Measurements from ENCODE around the gene CARMIL3. TPM values are rescaled to one million over a fixed set of nuclear protein-coding genes. Genes with fewer than 3 reads are reported as not detected.
"Not testable (repeated sequence)": the region's sequence is repeated elsewhere in the genome, so short reads cannot be mapped to it uniquely, and the experiment has no call there.

The CARMIL3 gene
- total and polyA plus RNA-seq, 2 of the 8 experiments (the other 6 are each of a cell fraction or from before 2014, with no cell fraction given): 6.0 to 9.0 TPM

GRCh38 chr14:24032727-24033418, 18.9 kb upstream of the CARMIL3 start (continued):
- TF ChIP-seq HDAC2 (IDR thresholded peaks at IDR 0.05; ENCODE audit: borderline replicate concordance in 1 of 2, low read depth in 2 of 2, low read length in 2 of 2) (no peak), SRF (IDR thresholded peaks at IDR 0.05; ENCODE audit: low read depth, low read length) (no peak), RXRA (IDR thresholded peaks at IDR 0.05; ENCODE audit: insufficient read depth, low read depth, low read length) (no peak), BRCA1 (IDR thresholded peaks at IDR 0.05; ENCODE audit: low read depth, low read length) (no peak), SUZ12 (IDR thresholded peaks at IDR 0.05; ENCODE audit: low read length) (no peak), EGR1 (IDR thresholded peaks at IDR 0.05; ENCODE audit: borderline replicate concordance, low read depth, low read length) (no peak), POLR2A (IDR thresholded peaks at IDR 0.05; ENCODE audit: control extremely low read depth in 1 of 2, low read depth in 2 of 2, low read length in 2 of 2) (no peak)

GRCh38 chr14:24035769-24036168, 16.0 kb upstream of the CARMIL3 start:
- not testable (repeated sequence) for H3K79me2 ChIP-seq (ENCODE audit: control insufficient read depth in 1 of 2, insufficient read depth in 2 of 2, low read length in 2 of 2); H3K4me1 ChIP-seq (replicated peaks in 1 of 4; ENCODE audit: control insufficient read depth in 3 of 4, insufficient read depth in 4 of 4, low read length in 3 of 4); H3K27ac ChIP-seq (ENCODE audit: low read depth, low read length); H3K36me3 ChIP-seq (ENCODE audit: control insufficient read depth in 2 of 4, insufficient read depth in 4 of 4, low read length in 3 of 4); H4K8ac ChIP-seq (ENCODE audit: extremely low read depth, insufficient read depth, low read length); H3K23ac ChIP-seq (ENCODE audit: insufficient read length); H3K56ac ChIP-seq (replicated peaks; ENCODE audit: insufficient read length, low read depth, low read length); H3K9ac ChIP-seq (replicated peaks in 1 of 4; ENCODE audit: extremely low read depth in 1 of 4, low read depth in 3 of 4, low read length in 3 of 4); H3K23me2 ChIP-seq (ENCODE audit: low read depth, low read length); H3K27me3 ChIP-seq (replicated peaks in 1 of 4; ENCODE audit: control insufficient read depth in 3 of 4, extremely low read depth in 1 of 4, insufficient read depth in 3 of 4, low read length in 3 of 4); H3K14ac ChIP-seq (ENCODE audit: insufficient read length); H3K4ac ChIP-seq (replicated peaks; ENCODE audit: insufficient read length, low read depth, low read length); H3K79me1 ChIP-seq (ENCODE audit: low read depth, low read length); H2AFZ ChIP-seq (ENCODE audit: low read length); H2BK5ac ChIP-seq (ENCODE audit: low read depth, low read length); FAIRE-seq; DNase-seq (ENCODE audit: low read depth in 1 of 2, low spot score in 2 of 2); H4K5ac ChIP-seq (ENCODE audit: insufficient read length, low read depth, low read length); H2BK120ac ChIP-seq (replicated peaks; ENCODE audit: low read depth, low read length); H4K91ac ChIP-seq (replicated peaks; ENCODE audit: insufficient read length, low read length); H3K18ac ChIP-seq (ENCODE audit: extremely low read depth, low read length); H2BK20ac ChIP-seq (ENCODE audit: low read length); H2AK5ac ChIP-seq (ENCODE audit: low read depth, low read length); H2BK15ac ChIP-seq (ENCODE audit: low read length); H3K9me3 ChIP-seq (ENCODE audit: insufficient read depth in 2 of 2, low read depth in 1 of 2, low read length in 1 of 2); H4K20me1 ChIP-seq (replicated peaks in 1 of 2; ENCODE audit: control insufficient read depth in 1 of 2, insufficient read depth in 2 of 2, low read length in 2 of 2)
- peak overlapping the region in 3 of 4 experiments; percentile 45 to 72 (median 69); a peak in 6 of 8 replicates for H3K4me3 ChIP-seq (ENCODE audit: extremely low read depth in 1 of 4, insufficient read depth in 2 of 4, low read depth in 3 of 4, low read length in 4 of 4)
- POLR2A ChIA-PET (ENCODE audit: partially characterized antibody): interaction anchor here (1.6 to 2.7 kb wide), 2 partner anchors 46 to 59 kb away, joined by 3 to 9 read pairs; partner anchors contain the start of gene PCK2
- WGBS, 2 experiments (ENCODE audit: extremely low coverage in 1 of 2, insufficient coverage in 1 of 2, insufficient read length in 1 of 2, insufficient replicate concordance in 2 of 2, low coverage in 1 of 2, low lambda C conversion rate in 2 of 2, missing lambda C conversion rate in 1 of 2): 46% methylated on average over 3 of the region's 4 CpGs; no CpG with 5 or more reads in 1 of the 2 experiments
- CTCF ChIA-PET (ENCODE audit: partially characterized antibody): interaction anchor here (0.8 to 3.4 kb wide), 11 partner anchors 11 to 405 kb away, joined by 3 to 12 read pairs (median 4); partner anchors contain the start of gene IRF9
- peak overlapping the region; percentile 50 to 83 for H3K4me2 ChIP-seq (ENCODE audit: insufficient read depth in 1 of 2, low read depth in 2 of 2, low read length in 2 of 2)
- H2BK12ac ChIP-seq (ENCODE audit: low read depth, low read length): peak overlapping the region; percentile 60; the same call in 1 of the 2 replicates

Data from H1 (cell line).